Testis (tissue), 2 donors: Measurements from ENCODE around the gene ME1.

Experiments
- CTCF ChIP-seq, 3 experiments: fragments of 450-650 bp in 2 of 3; fragments of 200-600 bp in 1 of 3; sonication (generic) in 1 of 3; IDR thresholded peaks; one replicate each; pipeline ENCODE4 v1.5.1; 2016 to 2019; ENCODE audit warnings: antibody characterized with exemption in 3 of 3, mild to moderate bottlenecking in 2 of 3, moderate library complexity in 1 of 3
- POLR2A ChIP-seq: fragments of 450-650 bp; IDR thresholded peaks from one replicate; pipeline ENCODE4 v1.6.1; 2017; ENCODE audit warnings: antibody characterized with exemption, mild to moderate bottlenecking, moderate library complexity

GRCh38 chr6:83192871-83193746, 237.7 kb downstream of the ME1 start, which contains the start of the genes PGM3 and RWDD2A:
- TF ChIP-seq POLR2A (peak; percentile 78), CTCF (IDR thresholded peaks at IDR 0.05) (peak in 1 of 3 experiments; percentile 9)
